Measurements from ENCODE around the gene HDAC10.

DNA sequence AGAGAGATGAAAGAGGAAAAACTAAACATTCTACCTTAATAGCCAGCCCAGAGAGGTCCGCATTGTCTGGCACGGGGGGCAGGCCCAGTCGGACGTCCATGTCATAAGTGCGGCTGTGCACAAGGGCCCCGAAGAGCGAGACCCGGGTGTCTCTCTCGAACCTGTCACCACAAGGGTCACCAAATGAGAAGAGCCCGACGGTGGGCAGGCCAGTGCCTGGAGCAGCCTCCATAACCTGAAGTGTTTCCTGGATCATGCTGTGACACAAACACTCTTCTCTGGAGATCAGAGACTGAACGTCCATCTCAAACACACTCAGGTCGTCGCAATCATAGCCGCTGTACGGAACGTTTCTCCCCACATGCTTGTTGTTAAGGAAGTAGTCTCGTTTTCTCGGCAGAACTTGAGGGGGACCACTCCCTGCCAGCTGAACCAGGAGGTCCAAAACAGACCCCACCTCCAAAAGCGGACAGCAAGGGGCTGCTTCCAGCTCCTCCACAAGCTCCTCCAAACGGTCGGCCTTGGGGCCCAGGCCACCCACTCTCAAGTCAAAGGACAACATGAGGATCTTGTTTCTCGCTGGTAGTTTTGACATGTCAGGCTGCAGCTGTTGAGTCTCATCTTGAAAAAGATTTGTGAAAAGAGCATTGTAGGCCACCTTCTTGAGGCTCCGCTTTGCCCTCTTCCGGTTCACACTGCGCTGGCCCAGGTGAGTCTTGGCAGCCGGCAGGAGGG is 7.2 kb downstream of the HDAC10 start:
- TF ChIP-seq, protein P1, sequence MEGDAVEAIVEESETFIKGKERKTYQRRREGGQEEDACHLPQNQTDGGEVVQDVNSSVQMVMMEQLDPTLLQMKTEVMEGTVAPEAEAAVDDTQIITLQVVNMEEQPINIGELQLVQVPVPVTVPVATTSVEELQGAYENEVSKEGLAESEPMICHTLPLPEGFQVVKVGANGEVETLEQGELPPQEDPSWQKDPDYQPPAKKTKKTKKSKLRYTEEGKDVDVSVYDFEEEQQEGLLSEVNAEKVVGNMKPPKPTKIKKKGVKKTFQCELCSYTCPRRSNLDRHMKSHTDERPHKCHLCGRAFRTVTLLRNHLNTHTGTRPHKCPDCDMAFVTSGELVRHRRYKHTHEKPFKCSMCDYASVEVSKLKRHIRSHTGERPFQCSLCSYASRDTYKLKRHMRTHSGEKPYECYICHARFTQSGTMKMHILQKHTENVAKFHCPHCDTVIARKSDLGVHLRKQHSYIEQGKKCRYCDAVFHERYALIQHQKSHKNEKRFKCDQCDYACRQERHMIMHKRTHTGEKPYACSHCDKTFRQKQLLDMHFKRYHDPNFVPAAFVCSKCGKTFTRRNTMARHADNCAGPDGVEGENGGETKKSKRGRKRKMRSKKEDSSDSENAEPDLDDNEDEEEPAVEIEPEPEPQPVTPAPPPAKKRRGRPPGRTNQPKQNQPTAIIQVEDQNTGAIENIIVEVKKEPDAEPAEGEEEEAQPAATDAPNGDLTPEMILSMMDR (IDR thresholded peaks at IDR 0.05) = no peak
- no peak for TF ChIP-seq POLR2A (IDR thresholded peaks at IDR 0.05)
